Measurements from ENCODE around the gene MLIP. TPM values are rescaled to one million over a fixed set of nuclear protein-coding genes. Genes with fewer than 3 reads are reported as not detected.

MLIP gene
- total RNA-seq, 2 donors from 2014 or later, result not detected

- Mint-ChIP-seq H3K36me3 (ENCODE audit: low read depth) (no peaks in the 10 kb centered on the region), H3K27ac (no peak overlapping the region), H3K9me3 (no peaks in the 10 kb centered on the region), H3K4me1 (no peaks in the 10 kb centered on the region), H3K27me3 (ENCODE audit: insufficient read depth) (no peaks in the 10 kb centered on the region), H3K4me3 (no peak overlapping the region)
- Histone ChIP-seq H3K9me3 (ENCODE audit: control insufficient read depth, low read length) (no peaks in the 10 kb centered on the region), H3K36me3 (ENCODE audit: control insufficient read depth, insufficient read depth, low read length) (no peaks in the 10 kb centered on the region), H3K4me3 (ENCODE audit: low read length) (no peak overlapping the region), H3K27ac (ENCODE audit: low read depth, low read length) (no peak overlapping the region), H3K4me1 (ENCODE audit: control insufficient read depth, insufficient read depth, low read length) (no peaks in the 10 kb centered on the region), H3K27me3 (ENCODE audit: control insufficient read depth, insufficient read depth, low read length, poor library complexity, severe bottlenecking) (no peaks in the 10 kb centered on the region), H3K9ac (ENCODE audit: extremely low read depth, low read length, poor library complexity, severe bottlenecking) (no peak overlapping the region)
- no peak for DNase-seq
- TF ChIP-seq CTCF (conservative IDR thresholded peaks at IDR 0.05), result no peak
These were observed 45.5 kb downstream of the MLIP start for GRCh38 chr6:54156650-54157250.

- Mint-ChIP-seq H3K27ac (no peak overlapping the region), H3K4me3 (no peak overlapping the region), H3K9me3 (no peaks in the 10 kb centered on the region), H3K36me3 (ENCODE audit: low read depth) (no peaks in the 10 kb centered on the region), H3K27me3 (ENCODE audit: insufficient read depth) (no peaks in the 10 kb centered on the region), H3K4me1 (no peaks in the 10 kb centered on the region)
- no peak overlapping the region for H3K4me3 ChIP-seq (ENCODE audit: low read length)
- H3K4me1 ChIP-seq (ENCODE audit: control insufficient read depth, insufficient read depth, low read length), result no peaks in the 10 kb centered on the region
- H3K9me3 ChIP-seq (ENCODE audit: control insufficient read depth, low read length), result no peaks in the 10 kb centered on the region
- no peaks in the 10 kb centered on the region for H3K36me3 ChIP-seq (ENCODE audit: control insufficient read depth, insufficient read depth, low read length)
- no peak overlapping the region for H3K9ac ChIP-seq (ENCODE audit: extremely low read depth, low read length, poor library complexity, severe bottlenecking)
- no peak for TF ChIP-seq CTCF (conservative IDR thresholded peaks at IDR 0.05)
- DNase-seq, result no peak
- no peak overlapping the region for H3K27ac ChIP-seq (ENCODE audit: low read depth, low read length)
- no peaks in the 10 kb centered on the region for H3K27me3 ChIP-seq (ENCODE audit: control insufficient read depth, insufficient read depth, low read length, poor library complexity, severe bottlenecking)
These were observed 46.2 kb downstream of the MLIP start for GRCh38 chr6:54157405-54157804.

- Histone ChIP-seq H3K36me3 (ENCODE audit: control insufficient read depth, insufficient read depth, low read length) (no peaks in the 10 kb centered on the region), H3K9ac (ENCODE audit: extremely low read depth, low read length, poor library complexity, severe bottlenecking) (no peak overlapping the region), H3K4me1 (ENCODE audit: control insufficient read depth, insufficient read depth, low read length) (no peaks in the 10 kb centered on the region), H3K9me3 (ENCODE audit: control insufficient read depth, low read length) (no peaks in the 10 kb centered on the region), H3K27ac (ENCODE audit: low read depth, low read length) (no peak overlapping the region), H3K4me3 (ENCODE audit: low read length) (no peak overlapping the region), H3K27me3 (ENCODE audit: control insufficient read depth, insufficient read depth, low read length, poor library complexity, severe bottlenecking) (no peaks in the 10 kb centered on the region)
- TF ChIP-seq CTCF (conservative IDR thresholded peaks at IDR 0.05), result no peak
- no peak overlapping the region for H3K4me3 Mint-ChIP-seq
- H3K27ac Mint-ChIP-seq, result no peak overlapping the region
- no peaks in the 10 kb centered on the region for H3K36me3 Mint-ChIP-seq (ENCODE audit: low read depth)
- peaks cover 14% of the 10 kb centered on the region for H3K9me3 Mint-ChIP-seq
- no peaks in the 10 kb centered on the region for H3K27me3 Mint-ChIP-seq (ENCODE audit: insufficient read depth)
- no peak for DNase-seq
- H3K4me1 Mint-ChIP-seq, result no peaks in the 10 kb centered on the region
These were observed 61.8 kb downstream of the MLIP start for GRCh38 chr6:54173089-54173488.

All from endodermal cell (in vitro differentiated cells).